ENCODE measurements around the gene ZNF81.
"Not testable (repeated sequence)": the region's sequence is repeated elsewhere in the genome, so short reads cannot be mapped to it uniquely, and the experiment has no call there.

The ZNF81 gene

DNA sequence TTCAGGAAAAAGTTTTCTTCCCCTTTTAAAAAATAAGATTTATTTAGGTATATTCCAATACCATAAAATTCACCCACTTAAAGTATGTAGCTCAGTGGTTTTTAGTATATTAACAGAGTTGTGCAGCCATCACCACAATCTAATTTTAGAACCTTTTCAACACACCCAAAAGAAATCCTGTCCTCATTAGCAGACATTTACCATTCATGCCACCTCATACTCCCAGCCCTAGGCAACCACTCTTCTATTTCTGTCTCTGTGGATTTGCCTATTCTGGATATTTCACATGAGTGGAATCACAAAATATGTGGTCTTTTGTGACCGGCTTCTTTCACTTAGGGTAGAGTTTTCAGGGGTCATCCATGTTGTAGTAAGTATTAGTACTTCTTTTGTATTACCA lies 7.4 kb downstream of the ZNF81 start:
- DNase-seq (ENCODE audit: low read depth) = no peak

- no peak for DNase-seq (ENCODE audit: low read depth)
Measured at GRCh38 chrX:47846040-47846439, 9.3 kb downstream of the ZNF81 start.

GRCh38 chrX:47849778-47850177 lies 13.1 kb downstream of the ZNF81 start:
- no peak for DNase-seq (ENCODE audit: low read depth)

DNA sequence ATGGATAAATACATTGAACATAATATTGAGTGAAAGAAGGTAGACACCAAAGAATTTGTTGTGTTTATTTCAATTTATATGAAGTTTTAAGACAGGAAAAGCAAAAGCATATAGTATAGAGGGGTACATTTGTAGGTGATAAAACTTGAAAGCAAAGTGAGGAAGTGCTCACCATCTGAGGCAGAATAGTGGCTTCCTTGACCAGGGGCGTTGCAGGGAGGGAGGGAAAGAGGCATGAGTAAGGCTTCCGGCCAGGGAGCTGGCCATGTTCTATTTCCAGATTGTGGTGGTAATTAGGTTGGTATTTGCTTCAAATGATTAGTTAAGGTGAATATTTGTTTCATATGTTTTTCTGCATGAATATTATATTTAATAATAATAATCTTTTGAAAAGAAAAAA lies 13.7 kb downstream of the ZNF81 start:
- DNase-seq (ENCODE audit: low read depth) = not testable (repeated sequence)

GRCh38 chrX:47850901-47851300 lies 14.2 kb downstream of the ZNF81 start:
- DNase-seq (ENCODE audit: low read depth) = no peak

GRCh38 chrX:47854474-47854873 lies 17.8 kb downstream of the ZNF81 start:
- DNase-seq (ENCODE audit: low read depth) = no peak

DNA sequence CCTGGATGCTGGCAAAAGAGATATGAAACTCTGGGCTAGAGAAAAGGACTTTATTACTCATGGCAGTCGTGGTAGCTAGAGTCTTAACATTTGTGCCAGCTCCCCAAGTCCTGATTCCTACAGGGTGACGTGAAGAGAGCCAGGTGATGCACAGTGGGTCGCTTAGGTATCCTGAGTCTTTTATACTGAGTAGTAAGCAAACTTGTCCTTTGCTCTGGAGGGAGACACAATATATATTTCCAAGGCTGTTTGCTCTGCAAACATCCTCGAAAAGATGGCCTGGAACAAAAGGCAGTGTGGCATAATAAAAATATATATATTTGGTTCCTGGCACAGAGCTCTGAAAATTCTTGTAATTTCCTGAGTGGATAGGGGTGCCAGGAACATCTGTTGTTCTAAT lies 23.0 kb downstream of the ZNF81 start:
- DNase-seq (ENCODE audit: low read depth) = no peak

DNA sequence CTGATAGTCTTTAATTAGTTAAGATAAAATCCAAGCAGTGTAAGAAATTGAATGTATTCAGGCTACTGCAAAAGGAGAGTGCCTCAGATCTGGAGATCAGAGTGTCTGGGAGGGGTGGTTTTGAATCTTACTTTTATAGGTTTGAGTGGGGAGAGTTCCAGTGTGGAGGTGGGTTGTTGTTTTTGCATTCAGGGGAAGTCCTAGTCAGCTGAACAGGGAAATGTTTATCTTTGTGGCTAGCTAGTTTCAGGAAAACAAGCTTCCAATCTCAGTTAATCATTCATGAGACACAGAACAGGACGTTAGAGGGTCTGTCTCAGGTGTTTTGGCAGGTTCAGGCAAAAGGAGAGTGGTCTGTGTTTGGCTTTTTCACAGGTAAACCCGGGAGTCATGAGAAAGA lies 26.0 kb downstream of the ZNF81 start:
- DNase-seq (ENCODE audit: low read depth) = no peak

DNA sequence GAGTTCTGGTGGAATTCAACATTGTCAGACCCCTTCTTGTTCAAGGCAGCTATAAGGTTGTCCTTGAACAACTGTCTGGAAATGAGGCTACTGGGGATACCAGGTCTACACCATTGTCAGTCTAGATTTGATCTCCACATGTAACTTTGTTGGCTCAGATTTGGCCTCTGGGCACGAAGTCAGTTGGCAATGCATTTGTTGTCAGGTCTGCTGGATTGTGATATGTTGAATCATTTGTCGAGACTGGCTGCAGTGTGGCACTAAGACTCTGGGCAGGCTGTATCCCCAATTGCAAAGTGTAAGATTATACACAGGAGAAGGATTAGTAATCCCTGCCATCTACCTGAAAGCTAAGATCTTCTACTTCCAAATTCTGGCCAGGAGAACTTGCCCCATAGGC lies 26.5 kb downstream of the ZNF81 start:
- no peak for DNase-seq (ENCODE audit: low read depth)

GRCh38 chrX:47864300-47864699 lies 27.6 kb downstream of the ZNF81 start:
- no peak for DNase-seq (ENCODE audit: low read depth)

- no peak for DNase-seq (ENCODE audit: low read depth)
Measured at GRCh38 chrX:47864785-47865184, 28.1 kb downstream of the ZNF81 start.

GRCh38 chrX:47873123-47873522 lies 36.4 kb downstream of the ZNF81 start:
- DNase-seq (ENCODE audit: low read depth) = no peak

DNA sequence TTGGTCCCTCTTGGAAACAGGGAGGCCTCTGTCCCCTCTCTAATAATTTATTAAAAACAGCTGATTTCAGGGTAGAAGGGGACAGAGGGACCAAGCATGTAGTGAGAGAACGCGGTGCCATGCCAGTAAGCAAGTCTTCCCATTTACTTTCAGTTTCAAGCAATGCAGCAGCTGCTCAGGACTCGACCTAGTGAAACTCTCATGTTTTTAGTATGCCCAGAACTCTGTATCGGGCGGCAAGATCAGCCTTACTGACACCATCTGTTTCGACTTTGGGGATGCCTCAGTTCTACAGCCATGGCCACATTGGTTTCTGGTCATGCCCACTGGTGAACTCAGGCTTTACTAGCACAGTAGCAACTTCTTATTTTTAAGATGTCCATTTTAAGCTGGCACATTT lies 40.6 kb downstream of the ZNF81 start:
- DNase-seq (ENCODE audit: low read depth) = no peak

GRCh38 chrX:47878198-47878597 lies 41.5 kb downstream of the ZNF81 start:
- no peak for DNase-seq (ENCODE audit: low read depth)

- DNase-seq (ENCODE audit: low read depth) = no peak
Measured at GRCh38 chrX:47879463-47879862, 42.8 kb downstream of the ZNF81 start.

DNA sequence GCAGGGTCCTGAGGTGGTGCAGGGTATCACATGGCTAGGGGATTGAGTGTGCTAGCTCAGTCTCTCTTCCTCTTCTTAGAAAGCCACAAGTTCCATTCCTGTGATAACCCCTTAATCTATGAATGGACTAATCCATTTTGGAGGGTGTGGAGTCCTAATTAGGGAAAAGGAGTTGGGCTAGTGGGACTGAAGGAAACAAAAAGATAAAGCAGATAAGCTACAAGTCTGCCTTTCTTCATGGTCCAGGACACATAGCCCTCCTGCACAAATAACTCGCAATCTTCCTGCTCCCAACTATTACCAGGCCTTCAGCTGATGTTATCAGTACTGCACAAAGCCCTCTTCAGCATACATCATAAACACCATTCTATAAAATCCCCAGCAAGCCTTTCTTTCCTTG lies 44.2 kb downstream of the ZNF81 start:
- no peak for DNase-seq (ENCODE audit: low read depth)

DNA sequence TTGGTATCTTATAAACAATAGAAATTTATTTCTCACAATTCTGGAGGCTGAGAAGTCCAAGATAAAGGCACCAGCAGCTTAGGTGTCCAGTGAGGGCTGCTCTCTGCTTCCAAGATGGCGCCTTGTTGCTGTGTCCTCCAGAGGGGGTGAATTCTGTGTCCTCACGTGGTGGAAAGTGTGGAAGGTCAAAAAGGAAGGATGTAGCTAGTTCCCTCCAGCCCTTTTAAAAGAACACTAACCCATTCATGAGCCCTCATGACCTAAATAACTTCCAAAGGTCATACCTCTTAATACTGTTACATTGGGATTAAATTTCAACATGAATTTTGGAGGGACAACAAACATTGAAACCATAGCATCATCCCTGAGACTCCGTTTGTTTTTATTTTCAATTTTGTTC lies 48.8 kb downstream of the ZNF81 start:
- no peak for DNase-seq (ENCODE audit: low read depth)

DNA sequence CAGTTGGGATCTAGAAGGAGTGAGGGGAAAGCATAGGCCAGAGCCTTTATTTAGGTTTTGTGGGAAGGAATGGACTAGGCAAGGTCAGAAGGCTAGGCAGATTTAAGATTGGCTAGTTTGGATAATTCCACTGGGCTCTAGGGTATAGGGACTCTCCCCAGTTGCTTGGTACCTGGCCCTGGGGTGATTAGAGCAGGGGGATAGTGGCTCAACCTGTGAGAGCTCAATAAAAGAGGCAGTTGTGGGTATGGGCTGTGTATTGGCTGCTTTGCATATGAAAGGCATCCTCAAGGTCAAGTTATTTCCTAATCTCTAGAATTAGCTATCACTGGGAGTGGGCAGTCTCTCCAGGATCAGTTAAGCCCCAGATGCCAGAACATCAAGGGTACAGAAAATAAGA lies 61.3 kb downstream of the ZNF81 start:
- no peak for DNase-seq (ENCODE audit: low read depth)

DNA sequence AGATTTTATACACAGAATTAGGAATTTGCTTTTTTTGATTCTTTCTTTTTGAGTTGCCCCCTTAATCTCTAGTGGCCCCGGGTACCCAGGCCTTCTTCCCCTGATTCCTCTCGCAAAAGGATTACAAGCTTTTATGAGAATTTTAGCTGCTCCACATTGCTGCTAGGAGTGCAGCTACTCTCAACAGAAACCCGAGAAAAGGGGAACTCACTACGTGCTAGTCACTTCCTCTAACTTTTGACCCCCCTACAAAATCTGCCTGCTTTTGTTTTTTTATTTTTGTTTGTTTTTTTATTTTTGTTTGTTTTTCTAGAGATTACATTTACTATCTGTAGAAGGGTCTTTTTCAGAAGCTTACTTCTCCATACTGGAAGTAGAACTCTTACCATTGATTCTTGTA lies 64.1 kb downstream of the ZNF81 start:
- DNase-seq (ENCODE audit: low read depth) = no peak

DNA sequence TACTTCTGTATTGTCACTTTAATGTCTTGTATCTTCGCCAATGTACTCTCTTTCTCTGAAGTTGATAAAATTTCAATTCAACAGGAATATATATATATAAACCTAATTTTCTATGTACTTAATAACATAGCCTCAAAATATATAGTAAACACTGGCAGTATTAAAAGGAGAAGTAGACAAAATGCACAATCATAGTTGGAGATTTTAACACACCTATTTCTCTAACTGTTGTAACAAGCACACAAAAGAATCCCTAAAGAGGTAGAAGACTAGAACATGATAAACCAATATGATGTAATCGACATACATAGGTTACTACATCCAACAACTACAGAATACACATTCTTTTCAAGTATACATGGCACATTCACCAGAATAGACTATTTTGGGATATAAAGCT lies 65.5 kb downstream of the ZNF81 start:
- no peak for DNase-seq (ENCODE audit: low read depth)

- no peak for DNase-seq (ENCODE audit: low read depth)
Measured at GRCh38 chrX:47915886-47916493, 79.3 kb downstream of the ZNF81 start.

GRCh38 chrX:47918274-47918673 lies 81.6 kb downstream of the ZNF81 start:
- no peak for DNase-seq (ENCODE audit: low read depth)

DNA sequence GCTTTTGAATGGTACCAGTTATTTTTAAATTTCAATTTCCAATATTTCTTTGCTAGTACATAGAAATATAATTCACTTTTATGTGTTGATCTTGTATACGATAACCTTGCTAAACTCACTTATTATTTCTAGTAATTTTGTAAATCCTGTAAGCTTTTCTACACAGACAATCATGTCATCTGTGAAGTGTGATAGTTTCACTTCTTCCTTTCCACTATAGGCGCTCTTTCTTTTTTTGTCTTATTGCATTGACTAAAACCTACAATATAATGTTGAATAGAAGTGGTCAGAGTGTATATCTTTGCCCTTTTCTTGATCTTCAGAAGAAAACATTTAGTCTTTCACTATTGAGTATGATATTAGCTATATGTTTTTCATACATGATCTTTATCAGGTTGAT lies 90.5 kb downstream of the ZNF81 start:
- DNase-seq (ENCODE audit: low read depth) = no peak

GRCh38 chrX:47931970-47932369 lies 95.3 kb downstream of the ZNF81 start:
- DNase-seq (ENCODE audit: low read depth) = not testable (repeated sequence)

DNA sequence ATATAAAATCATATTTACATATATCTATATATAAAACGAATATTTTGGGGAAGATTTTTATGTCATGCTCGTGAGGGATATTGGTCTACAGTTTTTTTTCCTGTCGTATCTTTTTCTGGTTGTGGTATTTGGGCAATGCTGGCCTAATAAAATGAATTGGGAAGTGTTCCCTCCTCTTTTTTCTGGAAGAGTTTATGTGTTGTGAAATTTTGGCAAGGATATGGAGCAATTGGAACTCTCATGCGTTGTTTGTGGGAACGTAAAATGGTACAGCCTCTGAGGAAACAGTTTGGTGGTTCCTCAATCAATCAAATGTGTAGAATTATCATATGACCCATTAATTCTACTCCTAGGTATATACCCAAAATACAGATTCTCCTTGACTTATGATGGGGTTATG lies 97.2 kb downstream of the ZNF81 start:
- DNase-seq (ENCODE audit: low read depth) = no peak

Measured in fibroblast of the conjunctiva (primary cell).